GM23248 (cell line): Measurements from ENCODE around the gene ZNF691.

ENCODE experiments used
- EZH2 ChIP-seq: fragments of 200-600 bp; sonication (generic); IDR thresholded peaks from 2 replicates; pipeline ENCODE4 v1.6.1; 2018; ENCODE audit warnings: antibody characterized with exemption, mild to moderate bottlenecking; ENCODE audit not compliant: insufficient read depth, poor library complexity, severe bottlenecking
- EZH2phosphoT487 ChIP-seq: fragments of 200-600 bp; sonication (generic); IDR thresholded peaks from 2 replicates; pipeline ENCODE4 v1.6.1; 2018; ENCODE audit warnings: antibody characterized with exemption, moderate library complexity, mild to moderate bottlenecking, low read depth; ENCODE audit not compliant: insufficient read depth

GRCh38 chr1:42822800-42823392 lies 23.5 kb upstream of the ZNF691 start:
- no peak for TF ChIP-seq EZH2
- no peak for TF ChIP-seq EZH2phosphoT487
